HL-60 (cell line): Measurements from ENCODE around the gene KIRREL1.

Experiments used
- DNase-seq, 2 experiments: peaks; one replicate each; pipeline ENCODE4 v3.0.0-alpha.2; 2010 to 2020; ENCODE audit warnings: low read depth in 1 of 2, low spot score in 1 of 2
- H3K27ac ChIP-seq: fragments of 250-450 bp; sonication (Bioruptor Pico); replicated peaks from 2 replicates; pipeline ENCODE4 v1.5.1; 2020; ENCODE audit warnings: mild to moderate bottlenecking, moderate library complexity
- H3K27me3 ChIP-seq: fragments of 250-450 bp; sonication (Bioruptor Pico); 2 replicates; pipeline ENCODE4 v1.5.1; 2021; ENCODE audit warnings: mild to moderate bottlenecking, moderate library complexity; ENCODE audit not compliant: insufficient read depth, poor library complexity, severe bottlenecking
- H3K4me3 ChIP-seq: replicated peaks from 2 replicates; pipeline ENCODE4 v1.5.1; 2011; ENCODE audit warnings: mild to moderate bottlenecking, control low read depth, low read length; ENCODE audit not compliant: insufficient read depth
- CTCF ChIP-seq: IDR thresholded peaks from one replicate; pipeline ENCODE4 v1.5.1; 2011; ENCODE audit warnings: low read length, control low read depth, inconsistent platforms; ENCODE audit not compliant: insufficient read depth
- GABPA ChIP-seq: IDR thresholded peaks from 2 replicates; pipeline ENCODE4 v1.6.1; 2012; ENCODE audit warnings: low read depth
- POLR2AphosphoS5 ChIP-seq: IDR thresholded peaks from 2 replicates; pipeline ENCODE4 v1.6.1; 2012; ENCODE audit warnings: low read depth
- REST ChIP-seq: IDR thresholded peaks from 2 replicates; pipeline ENCODE4 v1.6.1; 2012; ENCODE audit warnings: low read depth; ENCODE audit not compliant: insufficient replicate concordance
- SPI1 ChIP-seq: IDR thresholded peaks from 2 replicates; pipeline ENCODE4 v1.6.1; 2012; ENCODE audit warnings: low read depth, mild to moderate bottlenecking, borderline replicate concordance

The KIRREL1 gene

GRCh38 chr1:157994704-157995582, 1.5 kb downstream of the KIRREL1 start:
- Histone ChIP-seq H3K27ac (no peak overlapping the region), H3K4me3 (no peak overlapping the region), H3K27me3 (peaks cover 35% of the 10 kb centered on the region)
- DNase-seq, result no peak
- TF ChIP-seq REST (no peak), CTCF (no peak), GABPA (no peak), POLR2AphosphoS5 (no peak), SPI1 (no peak)

- no peak for DNase-seq
- no peak overlapping the region for H3K27ac ChIP-seq
- no peak overlapping the region for H3K4me3 ChIP-seq
- no peak for TF ChIP-seq REST
- TF ChIP-seq SPI1, result no peak
- TF ChIP-seq CTCF, result no peak
- no peak for TF ChIP-seq POLR2AphosphoS5
- TF ChIP-seq GABPA, result no peak
- peaks cover 40% of the 10 kb centered on the region for H3K27me3 ChIP-seq
Measured at GRCh38 chr1:157995583-157996169, 2.2 kb downstream of the KIRREL1 start.

GRCh38 chr1:157996433-157996832, 3.0 kb downstream of the KIRREL1 start:
- H3K27ac ChIP-seq, result no peak overlapping the region
- H3K4me3 ChIP-seq, result no peak overlapping the region
- DNase-seq, result no peak
- TF ChIP-seq POLR2AphosphoS5 (no peak), GABPA (no peak), REST (no peak), SPI1 (no peak), CTCF (no peak)
- H3K27me3 ChIP-seq, result peaks cover 37% of the 10 kb centered on the region
